Breast epithelium (tissue), 4 donors: ENCODE measurements around the gene APOBR. TPM values are rescaled to one million over a fixed set of nuclear protein-coding genes. Genes with fewer than 3 reads are reported as not detected.
"Not testable (repeated sequence)": the region's sequence is repeated elsewhere in the genome, so short reads cannot be mapped to it uniquely, and the experiment has no call there.

ENCODE experiments used
- DNase-seq, 2 donors: peaks; one replicate each; pipeline ENCODE4 v3.0.0-alpha.2; 2019; ENCODE audit warnings: low spot score in 2 of 2
- H3K27ac ChIP-seq, 2 donors: fragments of 200-600 bp; sonication (generic) in 1 of 2; one replicate each; pipeline ENCODE4 v1.5.1; 2016 to 2019; ENCODE audit warnings: mild to moderate bottlenecking in 1 of 2
- H3K27me3 ChIP-seq, 2 donors: fragments of 200-600 bp; sonication (generic) in 1 of 2; one replicate each; pipeline versions ENCODE4 v1.5.1 to v1.6.0; 2017 to 2019; ENCODE audit warnings: control low read depth in 1 of 2, mild to moderate bottlenecking in 1 of 2
- H3K36me3 ChIP-seq: fragments of 200-600 bp; one replicate; pipeline ENCODE4 v1.5.1; 2019
- H3K4me1 ChIP-seq, 2 donors: fragments of 200-600 bp; sonication (generic); one replicate each; pipeline ENCODE4 v1.5.1; 2016 to 2019; ENCODE audit warnings: control low read depth in 1 of 2
- H3K4me3 ChIP-seq, 3 donors: fragments of 200-600 bp; sonication (generic); 1 replicate in 2 of 3; 2 replicates in 1 of 3; pipeline ENCODE4 v1.5.1; 2016 to 2019; ENCODE audit warnings: mild to moderate bottlenecking in 3 of 3, moderate library complexity in 2 of 3
- H3K9me3 ChIP-seq, 2 donors: fragments of 200-600 bp; sonication (generic) in 1 of 2; one replicate each; pipeline ENCODE4 v1.5.1; 2016 to 2019; ENCODE audit warnings: control low read depth in 1 of 2
- CTCF ChIP-seq, 3 donors: fragments of 450-650 bp; IDR thresholded peaks; one replicate each; pipeline ENCODE4 v1.5.1; 2016 to 2017; ENCODE audit warnings: antibody characterized with exemption in 3 of 3, mild to moderate bottlenecking in 3 of 3, moderate library complexity in 3 of 3
- POLR2A ChIP-seq: fragments of 450-650 bp; IDR thresholded peaks from one replicate; pipeline ENCODE4 v1.6.1; 2016; ENCODE audit warnings: antibody characterized with exemption, mild to moderate bottlenecking, moderate library complexity
- POLR2AphosphoS5 ChIP-seq, 3 donors: sonication (generic); formaldehyde crosslinking; IDR thresholded peaks; one replicate each; pipeline ENCODE4 v1.6.1; 2017; ENCODE audit warnings: antibody characterized with exemption in 3 of 3
- intact Hi-C: fragments of 100-400 bp; cut with DNase I; formaldehyde crosslinking; loops from one replicate; pipeline ENCODE4 v1.15.1; 2023; ENCODE audit warnings: low total_unique reads
- total RNA-seq, 3 donors: library from RNA; depleted of rRNA; stranded (reverse); fragments of >200 nt; gene quantifications; one replicate each; pipeline ENCODE4 v1.1.0, GENCODE V29; 2016

APOBR gene
- total RNA-seq, 3 donors from 2014 or later, result 0.66 to 3.1 (median 2.9) TPM

- H3K4me1 ChIP-seq, result no peaks in the 10 kb centered on the region
- no peaks in the 10 kb centered on the region for H3K27me3 ChIP-seq
- intact Hi-C loops, result loop anchor here (10.0 kb wide), 1 partner anchor 50 kb away; the partner anchor contains the start of genes APOBR and CLN3
- H3K4me3 ChIP-seq, result no peak overlapping the region
- H3K36me3 ChIP-seq, result no peaks in the 10 kb centered on the region
- DNase-seq, result no peak
- TF ChIP-seq POLR2A, result no peak
- H3K9me3 ChIP-seq, result no peaks in the 10 kb centered on the region
- no peak overlapping the region for H3K27ac ChIP-seq
These were observed 50.6 kb downstream of the APOBR start for GRCh38 chr16:28544998-28545397.

- H3K4me3 ChIP-seq, H3K36me3 ChIP-seq, DNase-seq, H3K9me3 ChIP-seq, H3K27me3 ChIP-seq, H3K27ac ChIP-seq, H3K4me1 ChIP-seq: not testable (repeated sequence)
- intact Hi-C loops, result loop anchor here (10.0 kb wide), 1 partner anchor 51 kb away; the partner anchor contains the start of genes APOBR and CLN3
These were observed 51.5 kb downstream of the APOBR start for GRCh38 chr16:28545964-28546363.

GRCh38 chr16:28546626-28547025 lies 52.2 kb downstream of the APOBR start:
- no peak for DNase-seq
- H3K27ac ChIP-seq, result no peak overlapping the region
- no peaks in the 10 kb centered on the region for H3K36me3 ChIP-seq
- TF ChIP-seq CTCF (IDR thresholded peaks at IDR 0.05), result no peak
- no peaks in the 10 kb centered on the region for H3K9me3 ChIP-seq
- H3K4me3 ChIP-seq, result no peak overlapping the region
- no peaks in the 10 kb centered on the region for H3K4me1 ChIP-seq
- H3K27me3 ChIP-seq, result no peaks in the 10 kb centered on the region
- intact Hi-C loops, result loop anchor here (10.0 kb wide), 1 partner anchor 52 kb away; the partner anchor contains the start of genes APOBR and CLN3

GRCh38 chr16:28548306-28548802 lies 53.9 kb downstream of the APOBR start:
- Histone ChIP-seq H3K27me3 (no peaks in the 10 kb centered on the region), H3K36me3 (no peaks in the 10 kb centered on the region), H3K9me3 (no peaks in the 10 kb centered on the region), H3K4me1 (no peaks in the 10 kb centered on the region), H3K27ac (no peak overlapping the region), H3K4me3 (no peak overlapping the region)
- TF ChIP-seq POLR2A (no peak), POLR2AphosphoS5 (IDR thresholded peaks at IDR 0.05) (no peak), CTCF (IDR thresholded peaks at IDR 0.05) (no peak)
- intact Hi-C loops, result loop anchor here (10.0 kb wide), 1 partner anchor 54 kb away; the partner anchor contains the start of genes APOBR and CLN3
- DNase-seq, result no peak

Other genes starting within 250 kb of the APOBR start
- gene SBK1, start 202.1 kb upstream of the APOBR start, total RNA-seq, result 1 to 10 TPM in 2 of 3 donors, under 1 TPM in 1; 0.16 to 1.5 (median 1.3) TPM
- 1 to 10 TPM in 2 of 3 donors, not detected in 1; 2.6 to 3.3 TPM for gene NPIPB6, start 131.1 kb upstream of the APOBR start, total RNA-seq
- 100 to 1,000 TPM; 143 to 191 (median 188) TPM for gene EIF3CL, start 90.8 kb upstream of the APOBR start, total RNA-seq
- not detected for gene NPIPB7, start 22.3 kb upstream of the APOBR start, total RNA-seq
- gene CLN3, start 2.6 kb upstream of the APOBR start, total RNA-seq, result 10 to 100 TPM; 25.1 to 39.1 (median 38.7) TPM
- gene IL27, start 12.2 kb downstream of the APOBR start, total RNA-seq, result not detected
- gene NUPR1, start 44.3 kb downstream of the APOBR start, total RNA-seq, result 10 to 100 TPM; 34.2 to 57.0 (median 47.5) TPM
- 10 to 100 TPM; 28.5 to 35.8 (median 28.8) TPM for gene SGF29, start 59.3 kb downstream of the APOBR start, total RNA-seq
- gene SULT1A2, start 102.4 kb downstream of the APOBR start, total RNA-seq, result 1 to 10 TPM in 2 of 3 donors, under 1 TPM in 1; 0.73 to 1.6 (median 1.3) TPM
- 10 to 100 TPM; 25.6 to 54.1 (median 33.4) TPM for gene SULT1A1, start 115.4 kb downstream of the APOBR start, total RNA-seq
- gene NPIPB8, start 143.4 kb downstream of the APOBR start, total RNA-seq, result not detected
- 100 to 1,000 TPM; 203 to 259 (median 214) TPM for gene EIF3C, start 216.8 kb downstream of the APOBR start, total RNA-seq